Measurements from ENCODE around the gene ARL15.

DNA sequence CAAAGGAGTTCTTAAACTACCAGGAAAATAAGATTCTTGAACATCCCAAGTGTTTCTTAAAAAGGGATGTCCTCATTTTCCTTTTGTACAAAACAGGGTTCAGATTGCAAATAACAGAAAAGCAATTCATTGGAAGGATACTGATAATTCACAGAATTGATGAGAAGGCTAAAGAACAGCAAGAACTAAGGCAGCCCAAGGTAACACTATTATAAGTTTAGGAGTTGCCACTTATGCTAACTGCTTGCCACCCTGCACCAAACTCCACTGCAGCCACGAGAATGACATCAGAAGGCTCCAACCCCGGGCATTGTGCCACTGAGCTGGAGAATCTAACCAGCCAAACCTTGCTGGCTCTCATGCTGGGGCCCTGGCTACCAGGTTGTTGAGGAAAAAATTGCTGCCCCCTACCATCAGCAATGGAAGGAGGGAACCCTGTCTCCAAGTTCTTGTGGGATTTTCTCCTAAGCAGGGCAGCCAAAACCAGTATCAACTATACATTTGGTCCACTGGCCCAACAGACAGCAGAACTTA is 123.4 kb downstream of the ARL15 start:
- no peak for TF ChIP-seq POLR2AphosphoS5 (IDR thresholded peaks at IDR 0.05; ENCODE audit: low read depth, low read length)
- TF ChIP-seq, protein P1, sequence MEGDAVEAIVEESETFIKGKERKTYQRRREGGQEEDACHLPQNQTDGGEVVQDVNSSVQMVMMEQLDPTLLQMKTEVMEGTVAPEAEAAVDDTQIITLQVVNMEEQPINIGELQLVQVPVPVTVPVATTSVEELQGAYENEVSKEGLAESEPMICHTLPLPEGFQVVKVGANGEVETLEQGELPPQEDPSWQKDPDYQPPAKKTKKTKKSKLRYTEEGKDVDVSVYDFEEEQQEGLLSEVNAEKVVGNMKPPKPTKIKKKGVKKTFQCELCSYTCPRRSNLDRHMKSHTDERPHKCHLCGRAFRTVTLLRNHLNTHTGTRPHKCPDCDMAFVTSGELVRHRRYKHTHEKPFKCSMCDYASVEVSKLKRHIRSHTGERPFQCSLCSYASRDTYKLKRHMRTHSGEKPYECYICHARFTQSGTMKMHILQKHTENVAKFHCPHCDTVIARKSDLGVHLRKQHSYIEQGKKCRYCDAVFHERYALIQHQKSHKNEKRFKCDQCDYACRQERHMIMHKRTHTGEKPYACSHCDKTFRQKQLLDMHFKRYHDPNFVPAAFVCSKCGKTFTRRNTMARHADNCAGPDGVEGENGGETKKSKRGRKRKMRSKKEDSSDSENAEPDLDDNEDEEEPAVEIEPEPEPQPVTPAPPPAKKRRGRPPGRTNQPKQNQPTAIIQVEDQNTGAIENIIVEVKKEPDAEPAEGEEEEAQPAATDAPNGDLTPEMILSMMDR (IDR thresholded peaks at IDR 0.05; ENCODE audit: control extremely low read depth in 1 of 3, insufficient read depth in 1 of 3, low read depth in 1 of 3, low read length in 3 of 3) = peak in 1 of 3 experiments; percentile 6; a peak in 1 of 4 replicates
- no peak for TF ChIP-seq BACH1 (IDR thresholded peaks at IDR 0.05; ENCODE audit: low read length)

All from H1 (cell line).